Liver (tissue), 3 donors: Measurements from ENCODE around the gene AMBRA1.

Experiments
- CTCF ChIP-seq: fragments of 150-350 bp; IDR thresholded peaks from 2 replicates; pipeline ENCODE4 v1.5.1; 2017; ENCODE audit warnings: improper control_type of control experiment, low read depth, low read length; ENCODE audit not compliant: missing input control
- JUND ChIP-seq, 2 donors: IDR thresholded peaks; 2 replicates each; pipeline ENCODE4 v1.6.1; 2016; ENCODE audit warnings: antibody characterized with exemption in 2 of 2
- REST ChIP-seq: IDR thresholded peaks from 2 replicates; pipeline ENCODE4 v1.6.1; 2016; ENCODE audit warnings: antibody characterized with exemption, mild to moderate bottlenecking
- TAF1 ChIP-seq: conservative IDR thresholded peaks from 2 replicates; pipeline ENCODE4 v1.6.1; 2016; ENCODE audit warnings: antibody characterized with exemption, mild to moderate bottlenecking
- donor health status: healthy.
- donor health status: healthy.

- no peak for TF ChIP-seq TAF1
- no peak for TF ChIP-seq JUND (IDR thresholded peaks at IDR 0.05)
- no peak for TF ChIP-seq CTCF
- TF ChIP-seq REST, result no peak
Observed at GRCh38 chr11:46361283-46362155, 232.3 kb downstream of the AMBRA1 start.
